ENCODE measurements around the gene CDH23.

CDH23 gene

GRCh38 chr10:71603754-71604153 is 207.0 kb downstream of the CDH23 start:
- CTCF ChIA-PET, result no interaction called here
- DNase-seq (ENCODE audit: low spot score), result no peak
- H3K27ac ChIP-seq, result no peak overlapping the region
- POLR2A ChIA-PET (ENCODE audit: low non-redundant PET), result no interaction called here
- TF ChIP-seq, protein P1, sequence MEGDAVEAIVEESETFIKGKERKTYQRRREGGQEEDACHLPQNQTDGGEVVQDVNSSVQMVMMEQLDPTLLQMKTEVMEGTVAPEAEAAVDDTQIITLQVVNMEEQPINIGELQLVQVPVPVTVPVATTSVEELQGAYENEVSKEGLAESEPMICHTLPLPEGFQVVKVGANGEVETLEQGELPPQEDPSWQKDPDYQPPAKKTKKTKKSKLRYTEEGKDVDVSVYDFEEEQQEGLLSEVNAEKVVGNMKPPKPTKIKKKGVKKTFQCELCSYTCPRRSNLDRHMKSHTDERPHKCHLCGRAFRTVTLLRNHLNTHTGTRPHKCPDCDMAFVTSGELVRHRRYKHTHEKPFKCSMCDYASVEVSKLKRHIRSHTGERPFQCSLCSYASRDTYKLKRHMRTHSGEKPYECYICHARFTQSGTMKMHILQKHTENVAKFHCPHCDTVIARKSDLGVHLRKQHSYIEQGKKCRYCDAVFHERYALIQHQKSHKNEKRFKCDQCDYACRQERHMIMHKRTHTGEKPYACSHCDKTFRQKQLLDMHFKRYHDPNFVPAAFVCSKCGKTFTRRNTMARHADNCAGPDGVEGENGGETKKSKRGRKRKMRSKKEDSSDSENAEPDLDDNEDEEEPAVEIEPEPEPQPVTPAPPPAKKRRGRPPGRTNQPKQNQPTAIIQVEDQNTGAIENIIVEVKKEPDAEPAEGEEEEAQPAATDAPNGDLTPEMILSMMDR (conservative IDR thresholded peaks at IDR 0.05; ENCODE audit: low read depth), result no peak

GRCh38 chr10:71604324-71605018 is 207.8 kb downstream of the CDH23 start:
- ChIA-PET CTCF (no interaction called here), POLR2A (ENCODE audit: low non-redundant PET) (no interaction called here)
- H3K27ac ChIP-seq, result no peak overlapping the region
- TF ChIP-seq, protein P1 (conservative IDR thresholded peaks at IDR 0.05; ENCODE audit: low read depth), result no peak
- no peak for DNase-seq (ENCODE audit: low spot score)

DNA sequence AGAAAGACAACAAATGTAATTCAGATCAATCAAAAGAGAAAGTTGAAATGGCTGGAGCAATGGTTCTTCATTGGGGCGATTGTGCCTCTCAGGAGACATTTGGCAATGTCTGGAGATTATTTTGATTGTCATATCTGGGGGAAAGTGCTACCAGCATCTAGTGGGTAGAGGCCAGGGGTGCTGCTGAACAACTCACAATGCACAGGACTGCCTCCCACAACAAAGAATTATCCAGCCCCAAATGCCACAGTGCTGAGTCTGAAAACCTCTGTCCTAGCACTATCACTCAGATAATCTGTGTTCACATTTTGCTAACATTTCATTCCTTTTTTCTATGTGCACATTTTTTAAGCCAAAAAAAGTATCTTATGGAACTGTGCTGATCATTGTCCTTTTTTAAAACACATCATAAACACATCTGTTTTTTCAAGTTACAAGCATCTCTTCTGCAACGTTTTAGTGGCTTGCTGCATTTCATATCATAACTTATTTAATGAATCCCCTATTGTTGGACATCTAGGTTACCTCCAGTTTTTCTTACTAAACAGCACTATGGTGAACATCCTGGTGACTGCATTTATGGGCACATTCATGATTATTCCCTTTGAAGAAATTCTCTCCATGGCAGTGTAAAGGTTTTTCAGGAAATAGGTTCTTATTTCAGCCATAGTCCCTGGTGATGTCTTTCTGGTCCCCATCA is 208.7 kb downstream of the CDH23 start:
- ChIA-PET CTCF (no interaction called here), POLR2A (ENCODE audit: low non-redundant PET) (no interaction called here)
- H3K27ac ChIP-seq, result no peak overlapping the region
- TF ChIP-seq, protein P1 (conservative IDR thresholded peaks at IDR 0.05; ENCODE audit: low read depth), result no peak
- DNase-seq (ENCODE audit: low spot score), result no peak

GRCh38 chr10:71606257-71607081 is 209.7 kb downstream of the CDH23 start:
- no peak for DNase-seq (ENCODE audit: low spot score)
- TF ChIP-seq, protein P1 (conservative IDR thresholded peaks at IDR 0.05; ENCODE audit: low read depth), result no peak
- ChIA-PET POLR2A (ENCODE audit: low non-redundant PET) (no interaction called here), CTCF (interaction anchor here (0.7 kb wide), 1 partner anchor 63 kb away, joined by 5 read pairs; no protein-coding TSS in a partner anchor)
- H3K27ac ChIP-seq, result no peak overlapping the region

DNA sequence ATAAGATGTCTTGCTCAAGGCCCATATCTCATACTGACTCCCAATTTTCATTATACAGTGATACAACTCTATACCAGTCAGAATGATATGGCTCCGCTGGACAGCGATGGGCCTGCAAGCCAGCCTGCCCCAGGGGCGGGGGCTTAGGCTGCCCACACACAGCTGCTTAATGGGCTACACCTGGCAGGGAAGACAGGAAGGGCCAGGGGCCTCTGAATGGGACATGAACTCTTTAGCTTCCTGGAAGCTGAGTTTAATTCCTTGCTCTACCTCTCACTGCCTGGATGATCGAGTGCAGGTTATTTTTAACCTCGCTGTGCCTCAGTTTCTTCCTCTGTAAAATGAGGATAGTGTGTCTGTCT is 210.3 kb downstream of the CDH23 start:
- TF ChIP-seq, protein P1 (conservative IDR thresholded peaks at IDR 0.05; ENCODE audit: low read depth), result no peak
- DNase-seq (ENCODE audit: low spot score), result no peak
- H3K27ac ChIP-seq, result no peak overlapping the region
- POLR2A ChIA-PET (ENCODE audit: low non-redundant PET), result no interaction called here
- CTCF ChIA-PET, result interaction anchor here (0.7 kb wide), 1 partner anchor 64 kb away, joined by 5 read pairs; no protein-coding TSS in a partner anchor

Measured in RWPE1 (cell line).